HEK293 (cell line): Measurements from ENCODE around the gene FRMD6.

Experiments
- CTCF ChIP-seq: fragments of 450-650 bp; formaldehyde crosslinking; IDR thresholded peaks from 2 replicates; pipeline ENCODE4 v1.5.1; 2016; ENCODE audit warnings: missing biosample characterization, missing genetic modification characterization
- MEIS1 ChIP-seq: sonication (generic); formaldehyde crosslinking; IDR thresholded peaks from 2 replicates; pipeline ENCODE4 v1.8.1; 2022; ENCODE audit warnings: missing genetic modification reagents, mild to moderate bottlenecking, borderline replicate concordance
- PRDM4 ChIP-seq: fragments of 450-650 bp; formaldehyde crosslinking; IDR thresholded peaks from 2 replicates; pipeline ENCODE4 v1.5.1; 2017; ENCODE audit warnings: missing biosample characterization, missing genetic modification characterization
- ZFP3 ChIP-seq: fragments of 450-650 bp; formaldehyde crosslinking; IDR thresholded peaks from 2 replicates; pipeline ENCODE4 v1.5.1; 2016; ENCODE audit warnings: low read depth, missing biosample characterization, missing genetic modification characterization
- ZNF221 ChIP-seq: fragments of 450-650 bp; formaldehyde crosslinking; IDR thresholded peaks from 2 replicates; pipeline ENCODE4 v1.5.1; 2017; ENCODE audit warnings: missing biosample characterization, missing genetic modification characterization, borderline replicate concordance
- ZNF692 ChIP-seq: fragments of 450-650 bp; formaldehyde crosslinking; IDR thresholded peaks from 2 replicates; pipeline ENCODE4 v1.5.1; 2016; ENCODE audit warnings: missing biosample characterization, missing genetic modification characterization

GRCh38 chr14:51652168-51653078 lies 713 bp downstream of the FRMD6 start:
- TF ChIP-seq ZFP3 (tag by site-specific recombination) (no peak), CTCF (tag by site-specific recombination) (no peak), ZNF692 (tag by site-specific recombination) (no peak), ZNF221 (no peak), MEIS1 (no peak), PRDM4 (tag by site-specific recombination) (no peak)
